ENCODE data around the gene PLCB2. TPM values are rescaled to one million over a fixed set of nuclear protein-coding genes. Genes with fewer than 3 reads are reported as not detected.

Gene PLCB2
- total and polyA plus RNA-seq, 7 donors: 0.73 to 4.6 (median 2.0) TPM

- 42 to 46% (median 45%) methylated on average over 28 of the region's 28 CpGs for WGBS, 3 donors
- intact Hi-C loops (cut with DNase I): no loop called here
- no peak overlapping the region for H3K27ac ChIP-seq
- peak in 1 of 2 donors; percentile 41 for DNase-seq
- H3K27me3 ChIP-seq (ENCODE audit: insufficient read depth in 3 of 3, low read length in 2 of 3): no peaks in the 10 kb centered on the region
- peaks cover 8% of the 10 kb centered on the region for H3K4me1 ChIP-seq
- H3K9me3 ChIP-seq: no peaks in the 10 kb centered on the region
- no peak for ATAC-seq
- peak overlapping the region; percentile 78 for H3K4me3 ChIP-seq
- TF ChIP-seq, protein P1, sequence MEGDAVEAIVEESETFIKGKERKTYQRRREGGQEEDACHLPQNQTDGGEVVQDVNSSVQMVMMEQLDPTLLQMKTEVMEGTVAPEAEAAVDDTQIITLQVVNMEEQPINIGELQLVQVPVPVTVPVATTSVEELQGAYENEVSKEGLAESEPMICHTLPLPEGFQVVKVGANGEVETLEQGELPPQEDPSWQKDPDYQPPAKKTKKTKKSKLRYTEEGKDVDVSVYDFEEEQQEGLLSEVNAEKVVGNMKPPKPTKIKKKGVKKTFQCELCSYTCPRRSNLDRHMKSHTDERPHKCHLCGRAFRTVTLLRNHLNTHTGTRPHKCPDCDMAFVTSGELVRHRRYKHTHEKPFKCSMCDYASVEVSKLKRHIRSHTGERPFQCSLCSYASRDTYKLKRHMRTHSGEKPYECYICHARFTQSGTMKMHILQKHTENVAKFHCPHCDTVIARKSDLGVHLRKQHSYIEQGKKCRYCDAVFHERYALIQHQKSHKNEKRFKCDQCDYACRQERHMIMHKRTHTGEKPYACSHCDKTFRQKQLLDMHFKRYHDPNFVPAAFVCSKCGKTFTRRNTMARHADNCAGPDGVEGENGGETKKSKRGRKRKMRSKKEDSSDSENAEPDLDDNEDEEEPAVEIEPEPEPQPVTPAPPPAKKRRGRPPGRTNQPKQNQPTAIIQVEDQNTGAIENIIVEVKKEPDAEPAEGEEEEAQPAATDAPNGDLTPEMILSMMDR (IDR thresholded peaks at IDR 0.05): no peak
- no peaks in the 10 kb centered on the region for H3K36me3 ChIP-seq (ENCODE audit: insufficient read depth in 1 of 2, low read depth in 1 of 2)
Observed at GRCh38 chr15:40253167-40253790, 54.5 kb downstream of the PLCB2 start.

GRCh38 chr15:40252438-40253166, 55.1 kb downstream of the PLCB2 start:
- Histone ChIP-seq H3K36me3 (ENCODE audit: insufficient read depth in 1 of 2, low read depth in 1 of 2) (no peaks in the 10 kb centered on the region), H3K9me3 (no peaks in the 10 kb centered on the region), H3K27ac (no peak overlapping the region), H3K4me1 (peaks cover 8% of the 10 kb centered on the region), H3K4me3 (peak overlapping the region; percentile 78), H3K27me3 (ENCODE audit: insufficient read depth in 3 of 3, low read length in 2 of 3) (no peaks in the 10 kb centered on the region)
- TF ChIP-seq, protein P1 (IDR thresholded peaks at IDR 0.05): no peak
- DNase-seq (peak; percentile 31 to 65), ATAC-seq (peak; percentile 46 to 82 (median 64))
- intact Hi-C loops (cut with DNase I): no loop called here
- WGBS, 3 donors: 5 to 7% (median 5%) methylated on average over 61 to 82 of the region's 82 CpGs

DNA sequence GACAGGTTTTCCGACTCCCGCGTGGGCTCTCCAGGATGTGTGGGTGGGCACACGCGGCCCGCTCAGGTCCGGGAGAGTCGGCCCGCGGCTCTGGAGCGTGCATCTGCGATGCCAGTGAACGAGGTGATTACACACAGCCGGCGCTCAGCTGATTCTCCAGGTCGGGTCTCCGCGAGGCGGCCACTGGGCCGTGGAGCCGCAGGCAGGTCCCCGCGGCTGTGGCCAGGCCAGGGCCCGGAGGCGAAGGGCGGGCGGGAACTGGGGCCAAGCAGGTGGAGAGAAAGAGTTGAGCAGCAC, 55.6 kb downstream of the PLCB2 start:
- H3K36me3 ChIP-seq (ENCODE audit: insufficient read depth in 1 of 2, low read depth in 1 of 2): no peaks in the 10 kb centered on the region
- intact Hi-C loops (cut with DNase I): no loop called here
- peaks cover 8% of the 10 kb centered on the region for H3K4me1 ChIP-seq
- TF ChIP-seq, protein P1 (IDR thresholded peaks at IDR 0.05): no peak
- H3K27ac ChIP-seq: no peak overlapping the region
- no peaks in the 10 kb centered on the region for H3K9me3 ChIP-seq
- ATAC-seq (peak in 1 of 4 donors; percentile 17), DNase-seq (no peak)
- 63 to 69% (median 69%) methylated on average over 24 to 27 of the region's 27 CpGs for WGBS, 3 donors
- peak overlapping the region; percentile 78 for H3K4me3 ChIP-seq
- H3K27me3 ChIP-seq (ENCODE audit: insufficient read depth in 3 of 3, low read length in 2 of 3): no peaks in the 10 kb centered on the region

DNA sequence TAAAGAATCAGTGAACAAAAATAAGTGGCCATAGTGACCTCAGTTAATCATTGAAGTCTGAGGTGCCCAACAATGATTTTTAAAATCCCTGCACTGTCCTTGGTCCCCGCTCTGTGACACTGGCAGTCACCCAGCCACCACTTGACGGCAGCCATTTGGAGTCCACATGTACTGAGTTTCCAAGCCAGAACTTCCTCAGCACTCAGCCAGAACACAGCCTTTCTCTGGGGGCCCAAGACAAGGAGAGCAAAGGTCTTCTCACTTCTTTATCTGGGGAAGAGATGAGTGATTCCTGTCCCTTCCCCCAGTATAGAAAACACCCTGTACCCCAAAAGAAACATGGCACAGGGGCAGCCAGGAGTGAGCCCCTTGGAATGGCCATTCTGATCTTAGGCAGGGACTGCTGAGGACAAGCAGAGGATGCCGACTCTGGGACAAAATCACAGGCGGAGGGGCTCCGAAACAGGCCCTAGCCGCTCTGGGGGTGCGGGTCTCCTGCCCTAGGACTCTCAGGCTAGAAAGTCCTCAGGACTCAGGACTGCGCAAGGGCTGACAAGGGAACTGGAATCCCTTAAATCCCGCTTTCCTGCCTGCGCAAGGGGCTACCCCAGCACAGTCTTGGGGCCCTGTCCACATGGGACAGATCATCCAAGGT, 56.1 kb downstream of the PLCB2 start:
- Histone ChIP-seq H3K36me3 (ENCODE audit: insufficient read depth in 1 of 2, low read depth in 1 of 2) (no peaks in the 10 kb centered on the region), H3K27ac (no peak overlapping the region), H3K9me3 (no peaks in the 10 kb centered on the region), H3K4me3 (no peak overlapping the region), H3K27me3 (ENCODE audit: insufficient read depth in 3 of 3, low read length in 2 of 3) (no peaks in the 10 kb centered on the region), H3K4me1 (peaks cover 8% of the 10 kb centered on the region)
- intact Hi-C loops (cut with DNase I): no loop called here
- TF ChIP-seq, protein P1 (IDR thresholded peaks at IDR 0.05): no peak
- 79 to 81% (median 81%) methylated on average over 10 of the region's 10 CpGs for WGBS, 3 donors
- ATAC-seq: no peak
- DNase-seq: peak in 1 of 2 donors; percentile 46
